GM23248 (cell line): ENCODE results near the gene SETBP1. TPM values are rescaled to one million over a fixed set of nuclear protein-coding genes. Genes with fewer than 3 reads are reported as not detected.

Experiments
- DNase-seq: peaks from one replicate; pipeline ENCODE4 v3.0.0-alpha.2; 2015
- H2AFZ ChIP-seq: fragments of 200-600 bp; sonication (generic); 2 replicates; pipeline ENCODE4 v1.6.1; 2016; ENCODE audit warnings: antibody characterized with exemption
- H3F3A ChIP-seq: fragments of 200-600 bp; sonication (generic); 2 replicates; pipeline ENCODE4 v1.6.1; 2016; ENCODE audit warnings: mild to moderate bottlenecking, antibody characterized with exemption, mixed run types; ENCODE audit not compliant: insufficient read depth
- H3K27ac ChIP-seq: fragments of 200-600 bp; sonication (generic); 2 replicates; pipeline ENCODE4 v1.5.1; 2016; ENCODE audit warnings: mild to moderate bottlenecking
- H3K27me3 ChIP-seq: fragments of 200-600 bp; sonication (generic); replicated peaks from 2 replicates; pipeline ENCODE4 v1.6.1; 2016; ENCODE audit warnings: mild to moderate bottlenecking; ENCODE audit not compliant: insufficient read depth
- H3K36me3 ChIP-seq: fragments of 200-600 bp; sonication (generic); 2 replicates; pipeline ENCODE4 v1.6.1; 2016; ENCODE audit warnings: low read depth, mild to moderate bottlenecking
- H3K4me1 ChIP-seq: fragments of 200-600 bp; sonication (generic); 2 replicates; pipeline ENCODE4 v1.6.1; 2016; ENCODE audit warnings: mild to moderate bottlenecking; ENCODE audit not compliant: insufficient read depth
- H3K4me2 ChIP-seq: fragments of 200-600 bp; sonication (generic); one replicate; pipeline ENCODE4 v1.6.1; 2016; ENCODE audit warnings: mild to moderate bottlenecking; ENCODE audit not compliant: unreplicated experiment
- H3K4me3 ChIP-seq: fragments of 200-600 bp; sonication (generic); 2 replicates; pipeline ENCODE4 v1.5.1; 2016; ENCODE audit warnings: mild to moderate bottlenecking
- H3K79me2 ChIP-seq: fragments of 200-600 bp; sonication (generic); 2 replicates; pipeline ENCODE4 v1.6.1; 2016; ENCODE audit warnings: mild to moderate bottlenecking; ENCODE audit not compliant: insufficient read depth
- H3K9ac ChIP-seq: fragments of 200-600 bp; sonication (generic); 2 replicates; pipeline ENCODE4 v1.6.1; 2016; ENCODE audit warnings: mild to moderate bottlenecking
- H3K9me2 ChIP-seq: fragments of 200-600 bp; sonication (generic); 2 replicates; pipeline ENCODE4 v1.6.1; 2016; ENCODE audit warnings: mixed run types, mild to moderate bottlenecking, moderate library complexity; ENCODE audit not compliant: insufficient read depth
- H3K9me3 ChIP-seq: fragments of 200-600 bp; sonication (generic); one replicate; pipeline ENCODE4 v1.6.1; 2017; ENCODE audit warnings: low read depth
- H4K20me1 ChIP-seq: fragments of 200-600 bp; sonication (generic); 2 replicates; pipeline ENCODE4 v1.6.0; 2016; ENCODE audit not compliant: insufficient read depth
- EZH2 ChIP-seq: fragments of 200-600 bp; sonication (generic); IDR thresholded peaks from 2 replicates; pipeline ENCODE4 v1.6.1; 2018; ENCODE audit warnings: antibody characterized with exemption, mild to moderate bottlenecking; ENCODE audit not compliant: insufficient read depth, poor library complexity, severe bottlenecking
- EZH2phosphoT487 ChIP-seq: fragments of 200-600 bp; sonication (generic); IDR thresholded peaks from 2 replicates; pipeline ENCODE4 v1.6.1; 2018; ENCODE audit warnings: antibody characterized with exemption, moderate library complexity, mild to moderate bottlenecking, low read depth; ENCODE audit not compliant: insufficient read depth
- WGBS, 2 experiments: methylation state at CpG; one replicate each; pipeline ENCODE4 v1.1.6; 2015 to 2017; ENCODE audit warnings: low lambda C conversion rate in 2 of 2, low coverage in 1 of 2; ENCODE audit errors: missing lambda C conversion rate in 2 of 2; 5-methylcytosine and 5-hydroxymethylcytosine counted together
- in situ Hi-C: fragments of 300-500 bp; cut with MboI; formaldehyde crosslinking; loops from 2 replicates; pipeline ENCODE4 v1.15.0; 2020
- polyA plus RNA-seq: library from polyadenylated mRNA; unstranded; fragments of >200 nt; fragmentation: Nextera tagmentation; extraction: Ambion mirVana; gene quantifications from 2 replicates; pipeline ENCODE4 v1.2.1, GENCODE V29; 2016
- total RNA-seq: library from RNA; depleted of rRNA; stranded (reverse); fragments of >200 nt; shearing (Covaris generic); gene quantifications from 2 replicates; pipeline ENCODE4 v1.2.3, GENCODE V29; 2014

SETBP1 gene
- total and polyA plus RNA-seq, 2 experiments from 2014 or later, result 1.3 to 4.1 TPM

DNA sequence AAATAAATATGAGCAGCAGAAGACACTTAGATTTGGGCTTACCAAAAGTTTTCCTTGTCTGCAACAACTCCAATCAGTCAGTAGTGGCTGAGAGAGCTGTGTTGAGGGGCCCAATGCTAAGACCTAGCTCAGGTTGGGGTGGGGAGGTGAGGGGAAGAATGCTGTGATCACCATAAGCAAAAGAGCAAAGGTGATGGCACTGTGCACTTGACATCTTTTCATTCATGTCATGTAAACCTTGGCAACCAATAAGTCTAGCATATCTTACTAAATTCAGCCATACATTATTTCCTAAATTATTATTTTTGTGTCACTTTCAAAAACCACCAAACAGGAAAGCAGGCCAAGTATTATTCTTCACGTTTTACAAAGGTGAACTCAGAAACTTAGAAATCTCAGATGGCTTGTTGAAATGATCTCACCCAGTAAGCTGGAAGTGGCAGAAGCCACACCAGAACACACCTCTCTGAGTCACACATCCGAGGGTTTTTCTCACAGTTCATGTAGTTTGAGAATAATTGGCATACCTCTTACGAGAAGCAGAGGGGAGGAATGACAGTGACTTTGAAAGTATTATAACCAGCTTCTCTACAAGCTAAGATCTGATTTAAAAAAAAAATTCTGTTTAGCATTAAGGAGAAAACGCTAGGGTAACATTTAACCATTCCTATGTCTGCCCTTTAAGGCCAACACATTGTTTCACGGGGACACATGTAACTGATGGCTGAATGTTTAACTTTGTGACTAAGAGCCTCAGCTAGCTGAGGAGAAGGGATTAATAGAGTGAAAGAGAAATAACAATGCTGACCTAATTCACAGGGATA lies 43.3 kb upstream of the SETBP1 start:
- Histone ChIP-seq H3K36me3 (no peaks in the 10 kb centered on the region), H3K79me2 (no peaks in the 10 kb centered on the region), H3K9ac (no peak overlapping the region), H3K9me3 (no peaks in the 10 kb centered on the region), H2AFZ (0 out of 2 replicates have a peak overlapping the region, but pooled peaks have one; percentile 26), H3K9me2 (no peaks in the 10 kb centered on the region), H4K20me1 (no peaks in the 10 kb centered on the region), H3K4me3 (peak overlapping the region; percentile 42; the same call in 1 of the 2 replicates), H3K27me3 (no peaks in the 10 kb centered on the region), H3F3A (peaks cover 13% of the 10 kb centered on the region), H3K4me1 (peaks cover 17% of the 10 kb centered on the region), H3K27ac (peak overlapping the region; percentile 21; the same call in 1 of the 2 replicates), H3K4me2 (peak overlapping the region; percentile 74)
- DNase-seq, result peak; percentile 70
- TF ChIP-seq EZH2 (no peak), EZH2phosphoT487 (no peak)
- in situ Hi-C loops, result no loop called here
- 7 to 10% methylated on average over 5 of the region's 5 CpGs for WGBS, 2 experiments

DNA sequence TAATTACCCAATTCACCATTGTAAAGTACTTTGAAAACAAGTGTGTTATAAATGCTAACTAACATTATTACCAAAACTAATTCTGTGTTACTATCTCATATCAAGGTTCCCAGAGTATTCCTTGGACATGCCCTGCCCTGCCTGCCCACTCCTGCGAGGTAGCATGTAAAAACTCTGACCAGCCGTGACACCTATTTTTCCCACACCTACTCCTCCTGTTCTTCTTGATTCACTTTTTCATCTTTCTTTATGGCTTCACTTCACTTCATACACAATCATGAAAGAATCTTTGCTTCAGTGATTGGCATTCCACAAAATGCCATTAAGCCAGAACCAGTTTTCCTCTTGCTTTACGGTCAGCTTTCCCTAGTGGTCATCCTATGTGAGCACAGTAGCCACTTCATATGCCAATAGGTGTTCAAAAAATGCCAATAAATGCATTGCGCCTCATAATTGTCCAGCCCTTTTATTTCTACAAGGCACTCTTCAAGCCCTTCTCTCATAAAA lies 42.6 kb upstream of the SETBP1 start:
- in situ Hi-C loops, result no loop called here
- Histone ChIP-seq H2AFZ (no peak overlapping the region), H3K4me3 (0 out of 2 replicates have a peak overlapping the region, but pooled peaks have one; percentile 42), H3K27me3 (no peaks in the 10 kb centered on the region), H3K9ac (no peak overlapping the region), H3K79me2 (no peaks in the 10 kb centered on the region), H3K4me1 (peaks cover 17% of the 10 kb centered on the region), H3F3A (peaks cover 13% of the 10 kb centered on the region), H3K4me2 (peak overlapping the region; percentile 74), H3K36me3 (no peaks in the 10 kb centered on the region), H3K9me2 (no peaks in the 10 kb centered on the region), H3K9me3 (no peaks in the 10 kb centered on the region), H4K20me1 (no peaks in the 10 kb centered on the region), H3K27ac (no peak overlapping the region)
- DNase-seq, result no peak
- TF ChIP-seq EZH2phosphoT487 (no peak), EZH2 (no peak)
- 96 to 99% methylated on average over 4 of the region's 4 CpGs for WGBS, 2 experiments

DNA sequence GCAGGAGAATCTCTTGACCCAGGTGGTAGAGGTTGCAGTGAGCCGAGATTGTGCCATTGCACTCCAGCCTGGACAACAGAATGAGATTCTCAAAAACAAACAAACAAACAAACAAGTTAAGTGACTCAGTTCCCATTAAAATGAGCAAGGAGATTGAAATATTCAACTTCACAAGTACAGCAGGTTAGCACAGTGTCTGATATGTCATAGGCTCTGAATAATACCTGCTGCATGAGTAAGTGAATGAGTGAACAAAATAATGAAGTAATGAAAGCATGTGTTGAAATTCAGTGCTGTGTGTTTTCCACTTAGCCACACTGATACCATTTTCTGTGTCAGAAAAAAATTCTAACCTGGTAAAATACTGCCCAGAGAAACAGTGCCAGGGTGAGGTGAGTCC lies 41.9 kb upstream of the SETBP1 start:
- H3K4me2 ChIP-seq, result no peak overlapping the region
- H3K9me2 ChIP-seq, result no peaks in the 10 kb centered on the region
- DNase-seq, result no peak
- no peak overlapping the region for H3K9ac ChIP-seq
- H4K20me1 ChIP-seq, result no peaks in the 10 kb centered on the region
- no peaks in the 10 kb centered on the region for H3K79me2 ChIP-seq
- in situ Hi-C loops, result no loop called here
- TF ChIP-seq EZH2phosphoT487 (no peak), EZH2 (no peak)
- no peaks in the 10 kb centered on the region for H3K36me3 ChIP-seq
- peaks cover 13% of the 10 kb centered on the region for H3F3A ChIP-seq
- 82 to 88% methylated on average over 1 of the region's 1 CpG for WGBS, 2 experiments
- H3K4me3 ChIP-seq, result no peak overlapping the region
- no peaks in the 10 kb centered on the region for H3K9me3 ChIP-seq
- H3K27ac ChIP-seq, result no peak overlapping the region
- no peaks in the 10 kb centered on the region for H3K27me3 ChIP-seq
- H3K4me1 ChIP-seq, result peaks cover 17% of the 10 kb centered on the region
- H2AFZ ChIP-seq, result no peak overlapping the region

DNA sequence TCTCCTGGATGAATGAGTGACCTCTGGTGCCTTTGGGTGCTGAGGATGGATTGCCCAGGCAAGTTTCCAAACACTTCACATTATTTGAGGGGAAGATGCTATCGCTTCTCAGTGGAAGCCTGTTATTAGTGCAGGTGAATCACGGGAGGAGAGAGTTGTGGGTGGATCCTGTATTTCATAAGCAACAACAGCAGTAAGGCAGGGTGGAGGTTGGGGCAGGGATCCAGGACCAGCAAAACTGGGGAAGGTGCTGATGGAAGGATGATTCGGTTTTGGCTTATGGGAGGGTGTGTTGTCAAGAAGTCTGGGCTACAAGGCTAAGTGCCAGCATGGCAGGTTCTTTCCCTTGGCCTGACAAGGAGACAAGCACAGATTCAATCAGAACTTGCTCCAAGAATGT lies 37.7 kb upstream of the SETBP1 start:
- no peaks in the 10 kb centered on the region for H4K20me1 ChIP-seq
- DNase-seq, result no peak
- H3K9me3 ChIP-seq, result no peaks in the 10 kb centered on the region
- no peak overlapping the region for H3K4me3 ChIP-seq
- H3K27ac ChIP-seq, result no peak overlapping the region
- H3K27me3 ChIP-seq, result no peaks in the 10 kb centered on the region
- H3K79me2 ChIP-seq, result no peaks in the 10 kb centered on the region
- no peak overlapping the region for H3K4me2 ChIP-seq
- no peak overlapping the region for H2AFZ ChIP-seq
- H3K9me2 ChIP-seq, result no peaks in the 10 kb centered on the region
- H3K36me3 ChIP-seq, result no peaks in the 10 kb centered on the region
- peaks cover 12% of the 10 kb centered on the region for H3K4me1 ChIP-seq
- peaks cover 3% of the 10 kb centered on the region; the same call in 1 of the 2 replicates for H3F3A ChIP-seq
- in situ Hi-C loops, result no loop called here
- 77 to 78% methylated on average over 3 of the region's 3 CpGs for WGBS, 2 experiments
- H3K9ac ChIP-seq, result no peak overlapping the region
- TF ChIP-seq EZH2 (no peak), EZH2phosphoT487 (no peak)
